ENCODE measurements around the gene SCN3B. TPM values are rescaled to one million over a fixed set of nuclear protein-coding genes. Genes with fewer than 3 reads are reported as not detected.
"Not testable (repeated sequence)": the region's sequence is repeated elsewhere in the genome, so short reads cannot be mapped to it uniquely, and the experiment has no call there.

The SCN3B gene
- total RNA-seq, 5 donors from 2014 or later (not counting 1 experiment from before 2014, with no cell fraction given): not detected

- Histone ChIP-seq H3K27me3 (replicated peaks in 1 of 2; ENCODE audit: control insufficient read depth in 2 of 2, extremely low read depth in 1 of 2, insufficient read depth in 2 of 2, low read length in 1 of 2) (peaks cover 2 to 6% of the 10 kb centered on the region in 2 experiments), H3K4me3 (ENCODE audit: control insufficient read depth in 1 of 2, extremely low read depth in 1 of 2, low read length in 1 of 2) (no peak overlapping the region), H3K36me3 (ENCODE audit: control insufficient read depth in 2 of 2, extremely low read depth in 1 of 2, insufficient read depth in 1 of 2, low read length in 1 of 2) (no peaks in the 10 kb centered on the region), H3K27ac (ENCODE audit: low read length) (no peak overlapping the region), H3K4me1 (ENCODE audit: control insufficient read depth in 1 of 2, extremely low read depth in 1 of 2, insufficient read depth in 2 of 2, low read length in 2 of 2) (no peaks in the 10 kb centered on the region), H3K9me3 (no peaks in the 10 kb centered on the region)
- H3K4me3 Mint-ChIP-seq: no peak overlapping the region
- ATAC-seq (replicated peaks in 1 of 4): no peak
- peaks cover 4 to 11% of the 10 kb centered on the region in 2 donors for H3K27me3 Mint-ChIP-seq
- no peaks in the 10 kb centered on the region for H3K9me3 Mint-ChIP-seq
- POLR2A ChIA-PET: no interaction called here
- CTCF ChIA-PET: no interaction called here
- H3K4me1 Mint-ChIP-seq: no peaks in the 10 kb centered on the region
- H3K36me3 Mint-ChIP-seq: no peaks in the 10 kb centered on the region
- H3K27ac Mint-ChIP-seq: no peak overlapping the region
- 81% methylated on average over 7 of the region's 9 CpGs for WGBS (ENCODE audit: insufficient coverage)
- DNase-seq: no peak
Measured at GRCh38 chr11:123671534-123671933, 17.1 kb upstream of the SCN3B start.

- no peaks in the 10 kb centered on the region for H3K4me1 ChIP-seq (ENCODE audit: control insufficient read depth in 1 of 2, extremely low read depth in 1 of 2, insufficient read depth in 2 of 2, low read length in 2 of 2)
- peaks cover 4 to 5% of the 10 kb centered on the region in 2 donors for H3K27me3 Mint-ChIP-seq
- H3K9me3 ChIP-seq: no peaks in the 10 kb centered on the region
- no peak overlapping the region for H3K27ac ChIP-seq (ENCODE audit: low read length)
- WGBS (ENCODE audit: insufficient coverage): 43% methylated on average over 1 of the region's 1 CpG
- no peaks in the 10 kb centered on the region for H3K4me1 Mint-ChIP-seq
- no peaks in the 10 kb centered on the region for H3K36me3 Mint-ChIP-seq
- DNase-seq (no peak), ATAC-seq (replicated peaks in 1 of 4) (no peak)
- POLR2A ChIA-PET: interaction anchor here in 1 of 2 donors (0.6 kb wide), 1 partner anchor 807 kb away, joined by 3 read pairs; no protein-coding TSS in a partner anchor
- no peak overlapping the region for H3K4me3 ChIP-seq (ENCODE audit: control insufficient read depth in 1 of 2, extremely low read depth in 1 of 2, low read length in 1 of 2)
- no peak overlapping the region for H3K4me3 Mint-ChIP-seq
- H3K27ac Mint-ChIP-seq: no peak overlapping the region
- H3K9me3 Mint-ChIP-seq: no peaks in the 10 kb centered on the region
- no peaks in the 10 kb centered on the region for H3K36me3 ChIP-seq (ENCODE audit: control insufficient read depth in 2 of 2, extremely low read depth in 1 of 2, insufficient read depth in 1 of 2, low read length in 1 of 2)
- CTCF ChIA-PET: no interaction called here
- H3K27me3 ChIP-seq (replicated peaks in 1 of 2; ENCODE audit: control insufficient read depth in 2 of 2, extremely low read depth in 1 of 2, insufficient read depth in 2 of 2, low read length in 1 of 2): peaks cover 2 to 6% of the 10 kb centered on the region in 2 experiments
Measured at GRCh38 chr11:123670081-123670480, 15.7 kb upstream of the SCN3B start.

DNA sequence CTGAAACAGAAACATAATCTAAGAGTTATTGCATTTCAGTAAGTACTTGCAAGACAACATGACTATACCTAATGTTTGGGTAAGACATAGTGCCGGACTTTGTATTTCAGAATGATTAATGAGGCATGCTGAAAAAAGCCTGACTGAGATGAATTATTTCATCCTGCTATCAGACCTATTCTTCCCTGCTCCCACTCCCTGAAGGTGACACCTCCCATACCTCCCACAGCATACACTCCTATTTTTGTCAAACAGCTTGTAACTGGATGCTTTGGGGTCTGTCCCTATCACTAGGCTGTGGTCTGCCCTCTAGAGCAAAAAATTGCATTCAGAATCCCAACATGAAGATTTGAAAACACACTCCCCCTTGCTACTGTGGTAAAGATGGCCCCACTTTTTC is 10.9 kb upstream of the SCN3B start:
- ATAC-seq (replicated peaks in 1 of 4): no peak
- no peak for DNase-seq
- Mint-ChIP-seq H3K27ac (no peak overlapping the region), H3K4me1 (peaks cover 0 to 3% (median 3%) of the 10 kb centered on the region in 3 donors), H3K4me3 (no peak overlapping the region), H3K36me3 (no peaks in the 10 kb centered on the region), H3K9me3 (peaks cover under 1 to 6% (median 3%) of the 10 kb centered on the region in 3 donors), H3K27me3 (peaks cover 5 to 7% of the 10 kb centered on the region in 2 donors)
- CTCF ChIA-PET: no interaction called here
- H3K9me3 ChIP-seq: no peaks in the 10 kb centered on the region
- H3K4me3 ChIP-seq (ENCODE audit: control insufficient read depth in 1 of 2, extremely low read depth in 1 of 2, low read length in 1 of 2): no peak overlapping the region
- POLR2A ChIA-PET: no interaction called here
- peaks cover 0 to 2% of the 10 kb centered on the region in 2 experiments for H3K4me1 ChIP-seq (ENCODE audit: control insufficient read depth in 1 of 2, extremely low read depth in 1 of 2, insufficient read depth in 2 of 2, low read length in 2 of 2)
- H3K36me3 ChIP-seq (ENCODE audit: control insufficient read depth in 2 of 2, extremely low read depth in 1 of 2, insufficient read depth in 1 of 2, low read length in 1 of 2): no peaks in the 10 kb centered on the region
- H3K27ac ChIP-seq (ENCODE audit: low read length): no peak overlapping the region
- 100% methylated on average over 1 of the region's 1 CpG for WGBS (ENCODE audit: insufficient coverage)
- no peaks in the 10 kb centered on the region for H3K27me3 ChIP-seq (replicated peaks in 1 of 2; ENCODE audit: control insufficient read depth in 2 of 2, extremely low read depth in 1 of 2, insufficient read depth in 2 of 2, low read length in 1 of 2)

GRCh38 chr11:123659965-123660364 is 5.5 kb upstream of the SCN3B start:
- H3K27me3 ChIP-seq (replicated peaks in 1 of 2; ENCODE audit: control insufficient read depth in 2 of 2, extremely low read depth in 1 of 2, insufficient read depth in 2 of 2, low read length in 1 of 2); H3K36me3 Mint-ChIP-seq; H3K4me1 ChIP-seq (ENCODE audit: control insufficient read depth in 1 of 2, extremely low read depth in 1 of 2, insufficient read depth in 2 of 2, low read length in 2 of 2); H3K4me3 ChIP-seq (ENCODE audit: control insufficient read depth in 1 of 2, extremely low read depth in 1 of 2, low read length in 1 of 2); H3K36me3 ChIP-seq (ENCODE audit: control insufficient read depth in 2 of 2, extremely low read depth in 1 of 2, insufficient read depth in 1 of 2, low read length in 1 of 2); H3K4me3 Mint-ChIP-seq; POLR2A ChIA-PET; CTCF ChIA-PET; H3K9me3 ChIP-seq; H3K27ac ChIP-seq (ENCODE audit: low read length): not testable (repeated sequence)
- Mint-ChIP-seq H3K27me3 (peaks cover 16 to 19% of the 10 kb centered on the region in 2 donors), H3K27ac (peak overlapping the region; percentile 24 to 74), H3K9me3 (peaks cover 11 to 26% (median 23%) of the 10 kb centered on the region in 3 donors), H3K4me1 (peaks cover 21 to 24% (median 21%) of the 10 kb centered on the region in 3 donors)
- DNase-seq: peak in 16 of 35 experiments; percentile 2 to 40 (median 17)
- peak in 3 of 4 experiments; percentile 27 to 84 (median 79) for ATAC-seq (replicated peaks in 1 of 4)
- no CpG with 5 or more reads among the region's 3 CpGs for WGBS (ENCODE audit: insufficient coverage)

DNA sequence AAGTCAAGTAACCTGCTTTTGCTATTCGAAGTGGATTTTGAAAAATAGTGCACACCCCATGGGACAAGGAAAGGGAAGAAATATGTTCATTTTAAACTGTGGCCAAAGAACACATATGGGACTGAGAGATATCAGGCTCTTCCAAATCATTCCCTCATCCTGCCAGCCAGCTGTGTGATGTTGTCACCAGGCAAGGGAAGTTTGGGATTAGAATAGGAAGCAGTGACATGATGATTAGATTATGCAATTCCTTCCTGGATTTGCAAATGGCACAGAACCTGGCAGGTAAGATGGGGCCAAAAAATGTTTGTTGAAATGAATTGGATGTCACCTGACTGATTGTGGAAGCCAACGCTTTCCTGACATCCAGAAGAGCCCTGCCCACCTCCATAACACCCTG is 4.9 kb upstream of the SCN3B start:
- Histone ChIP-seq H3K4me3 (ENCODE audit: control insufficient read depth in 1 of 2, extremely low read depth in 1 of 2, low read length in 1 of 2) (no peak overlapping the region), H3K36me3 (ENCODE audit: control insufficient read depth in 2 of 2, extremely low read depth in 1 of 2, insufficient read depth in 1 of 2, low read length in 1 of 2) (no peaks in the 10 kb centered on the region), H3K4me1 (ENCODE audit: control insufficient read depth in 1 of 2, extremely low read depth in 1 of 2, insufficient read depth in 2 of 2, low read length in 2 of 2) (peaks cover 5 to 6% of the 10 kb centered on the region in 2 experiments), H3K27me3 (replicated peaks in 1 of 2; ENCODE audit: control insufficient read depth in 2 of 2, extremely low read depth in 1 of 2, insufficient read depth in 2 of 2, low read length in 1 of 2) (peaks cover 11 to 12% of the 10 kb centered on the region in 2 experiments), H3K27ac (ENCODE audit: low read length) (no peak overlapping the region), H3K9me3 (no peaks in the 10 kb centered on the region)
- ATAC-seq (replicated peaks in 1 of 4) (no peak), DNase-seq (no peak)
- no peak overlapping the region for H3K27ac Mint-ChIP-seq
- H3K4me1 Mint-ChIP-seq: peaks cover 23 to 26% (median 24%) of the 10 kb centered on the region in 3 donors
- H3K4me3 Mint-ChIP-seq: peak overlapping the region in 1 of 3 donors; percentile 35
- peaks cover 19 to 23% of the 10 kb centered on the region in 2 donors for H3K27me3 Mint-ChIP-seq
- WGBS (ENCODE audit: insufficient coverage): no CpG with 5 or more reads among the region's 2 CpGs
- H3K36me3 Mint-ChIP-seq: no peaks in the 10 kb centered on the region
- POLR2A ChIA-PET: no interaction called here
- H3K9me3 Mint-ChIP-seq: peaks cover 11 to 26% (median 23%) of the 10 kb centered on the region in 3 donors
- CTCF ChIA-PET: no interaction called here

GRCh38 chr11:123653827-123654565 is 428 bp downstream of the SCN3B start:
- H3K9me3 Mint-ChIP-seq: peaks cover 5 to 14% (median 13%) of the 10 kb centered on the region in 3 donors
- H3K4me1 Mint-ChIP-seq: peaks cover 13 to 23% (median 15%) of the 10 kb centered on the region in 3 donors
- 4% methylated on average over 48 of the region's 64 CpGs for WGBS (ENCODE audit: insufficient coverage)
- peak overlapping the region; percentile 44 to 66 (median 64) for H3K4me3 Mint-ChIP-seq
- no peak overlapping the region for H3K27ac Mint-ChIP-seq
- ATAC-seq (replicated peaks in 1 of 4): peak; percentile 45 to 83 (median 52)
- H3K36me3 Mint-ChIP-seq: no peaks in the 10 kb centered on the region
- Histone ChIP-seq H3K36me3 (ENCODE audit: control insufficient read depth in 2 of 2, extremely low read depth in 1 of 2, insufficient read depth in 1 of 2, low read length in 1 of 2) (no peaks in the 10 kb centered on the region), H3K4me1 (ENCODE audit: control insufficient read depth in 1 of 2, extremely low read depth in 1 of 2, insufficient read depth in 2 of 2, low read length in 2 of 2) (peaks cover 4 to 15% of the 10 kb centered on the region in 2 experiments), H3K27ac (ENCODE audit: low read length) (no peak overlapping the region), H3K27me3 (replicated peaks in 1 of 2; ENCODE audit: control insufficient read depth in 2 of 2, extremely low read depth in 1 of 2, insufficient read depth in 2 of 2, low read length in 1 of 2) (peaks cover 22 to 38% of the 10 kb centered on the region in 2 experiments), H3K9me3 (no peaks in the 10 kb centered on the region), H3K4me3 (ENCODE audit: control insufficient read depth in 1 of 2, extremely low read depth in 1 of 2, low read length in 1 of 2) (peak overlapping the region; percentile 46 to 78)
- ChIA-PET CTCF (interaction anchor here (0.6 to 1.3 kb wide), 4 partner anchors 26 to 102 kb away, joined by 3 to 6 read pairs (median 4); no protein-coding TSS in a partner anchor), POLR2A (no interaction called here)
- H3K27me3 Mint-ChIP-seq: peaks cover 40 to 51% of the 10 kb centered on the region in 2 donors
- peak in 20 of 35 experiments; percentile 4 to 34 (median 20) for DNase-seq

All from T-cell (primary cell).